TTC549 (cell line): ENCODE data around the gene ATP6V1G3.
"Not testable (repeated sequence)": the region's sequence is repeated elsewhere in the genome, so short reads cannot be mapped to it uniquely, and the experiment has no call there.

Source experiments
- FAIRE-seq: peaks from 2 replicates; lab custom pipeline; 2012; peaks lifted over from hg19 to GRCh38; lab: Jason Lieb, UNC

Gene ATP6V1G3

DNA sequence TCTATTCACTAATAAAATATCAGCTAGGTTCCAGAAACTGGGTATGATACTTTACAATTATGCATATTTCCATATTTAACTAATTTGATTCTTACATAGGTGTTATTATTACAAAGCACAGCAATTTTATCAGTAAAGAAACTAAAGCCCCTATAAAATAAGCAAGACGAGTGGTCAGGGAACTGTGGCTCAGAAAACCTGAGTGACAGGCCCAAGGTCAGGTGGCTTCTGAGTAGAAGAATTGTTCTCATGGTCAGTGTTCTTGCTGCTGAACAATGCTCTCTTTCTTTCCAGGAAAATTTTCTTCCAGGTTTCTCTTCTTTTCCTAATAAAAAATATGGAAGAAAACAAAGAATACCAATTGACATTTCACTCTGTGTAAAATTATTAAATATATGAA, 2.2 kb upstream of the ATP6V1G3 start:
- no peak for FAIRE-seq

DNA sequence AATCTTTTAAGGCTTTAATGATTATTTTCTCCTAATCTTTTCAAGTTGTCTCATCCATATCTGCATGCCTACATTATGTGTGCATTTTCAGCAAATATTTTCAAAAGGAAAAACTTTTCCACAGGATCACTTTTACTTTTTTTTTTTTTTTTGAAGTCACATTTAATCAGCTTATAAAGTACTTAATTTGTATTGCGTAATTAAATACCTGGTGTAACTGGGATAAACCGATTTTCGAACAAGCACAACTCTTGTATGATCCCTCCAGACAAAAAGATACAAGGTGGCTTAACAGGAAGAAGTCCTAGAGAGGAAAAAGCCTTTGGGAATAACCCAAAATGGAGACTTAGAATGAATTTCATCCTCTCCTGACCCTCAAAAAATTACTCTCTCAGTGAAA, 1.3 kb upstream of the ATP6V1G3 start:
- FAIRE-seq = no peak

DNA sequence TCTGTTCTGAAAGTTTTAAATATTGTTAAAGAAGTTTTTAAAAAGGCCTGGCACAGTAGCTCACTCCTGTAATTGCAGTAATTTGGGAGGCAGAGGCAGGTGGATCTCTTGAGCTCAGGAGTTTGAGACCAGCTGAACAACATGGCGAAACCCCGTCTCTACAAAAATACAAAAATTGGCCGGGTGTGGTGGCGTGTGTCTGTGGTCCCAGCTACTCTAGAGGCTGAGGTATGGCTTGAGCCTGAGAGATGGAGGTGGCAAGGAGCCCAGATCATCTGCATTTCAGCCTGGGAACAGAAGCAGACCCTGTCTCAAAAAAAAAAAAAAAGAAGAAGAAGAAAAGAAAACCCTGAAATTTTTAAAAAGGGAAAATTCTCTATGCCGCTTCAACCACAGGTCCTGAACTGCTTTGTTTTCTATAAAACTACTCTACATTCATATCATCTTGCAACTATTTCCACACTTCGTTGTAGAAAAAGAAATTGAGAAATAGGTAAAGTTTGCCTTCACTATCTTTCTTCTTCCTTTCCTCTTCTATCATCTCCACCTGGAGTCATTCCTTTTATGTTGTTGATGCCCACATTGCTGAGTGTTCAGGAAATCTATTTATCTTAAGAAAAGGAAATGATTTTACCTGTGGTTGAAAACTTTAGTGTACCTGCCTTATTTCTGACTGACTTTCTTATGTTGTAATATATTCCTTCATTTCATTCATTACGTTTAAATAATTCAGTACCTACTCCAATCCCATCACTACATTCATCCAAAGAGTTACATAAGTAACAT, 1.7 kb downstream of the ATP6V1G3 start:
- FAIRE-seq = no peak

DNA sequence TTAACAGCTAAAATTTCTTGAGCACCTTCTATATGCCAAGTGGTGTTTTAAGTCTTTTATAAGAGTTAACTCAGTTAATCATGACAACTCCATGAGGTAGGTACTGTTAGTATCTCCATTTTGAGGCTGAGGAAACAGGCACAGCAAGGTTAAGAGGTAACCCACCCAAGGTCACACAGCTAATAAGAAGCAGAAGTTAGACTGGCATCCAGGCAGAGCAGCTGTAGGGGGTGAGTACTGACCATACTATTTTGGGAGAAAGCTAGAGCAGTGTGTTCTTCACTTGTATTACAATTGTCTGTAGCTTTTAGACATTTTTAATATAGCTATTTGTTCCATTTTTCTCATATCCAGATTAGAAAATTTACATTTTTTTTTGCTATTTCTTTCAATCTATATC, 4.8 kb downstream of the ATP6V1G3 start:
- FAIRE-seq = no peak

DNA sequence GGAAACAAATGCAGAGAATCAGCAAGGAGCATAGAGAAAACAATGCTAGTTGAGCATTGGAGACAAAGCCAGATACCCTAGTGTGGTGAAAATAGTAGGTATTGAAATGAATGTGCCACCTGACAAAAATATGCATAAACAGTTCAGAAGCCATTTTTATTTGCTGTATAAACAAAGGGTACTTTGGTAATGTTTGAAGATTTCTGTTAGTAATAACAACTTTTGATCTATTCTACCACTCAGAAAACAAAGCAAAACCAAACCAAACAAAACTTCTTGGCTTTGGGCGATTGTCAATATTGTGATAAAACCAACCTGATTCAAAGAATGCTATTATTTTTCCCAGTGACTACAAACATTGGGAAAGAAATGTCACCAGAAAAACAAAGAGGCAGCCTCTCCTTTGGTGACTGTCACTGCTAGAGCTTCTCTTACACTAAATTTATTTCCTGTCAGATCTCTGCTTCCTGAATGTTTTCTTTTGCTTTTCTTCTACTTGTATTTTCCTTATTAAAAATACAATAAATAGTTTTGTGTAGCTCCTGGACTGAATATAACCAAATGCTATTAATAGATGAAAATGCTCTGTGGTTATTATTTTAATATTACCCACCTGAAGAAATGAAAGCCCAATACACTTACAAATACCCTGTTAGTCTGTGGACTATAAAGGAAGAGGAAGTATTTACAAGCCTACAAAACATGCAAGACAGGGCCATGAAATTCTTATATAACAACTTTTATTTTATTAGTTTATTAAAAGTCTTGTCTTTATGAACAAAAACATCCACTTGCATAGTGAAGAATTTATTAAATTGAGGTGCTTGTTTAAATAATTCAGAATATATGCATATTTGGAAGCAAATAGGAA, 5.7 kb downstream of the ATP6V1G3 start:
- no peak for FAIRE-seq

DNA sequence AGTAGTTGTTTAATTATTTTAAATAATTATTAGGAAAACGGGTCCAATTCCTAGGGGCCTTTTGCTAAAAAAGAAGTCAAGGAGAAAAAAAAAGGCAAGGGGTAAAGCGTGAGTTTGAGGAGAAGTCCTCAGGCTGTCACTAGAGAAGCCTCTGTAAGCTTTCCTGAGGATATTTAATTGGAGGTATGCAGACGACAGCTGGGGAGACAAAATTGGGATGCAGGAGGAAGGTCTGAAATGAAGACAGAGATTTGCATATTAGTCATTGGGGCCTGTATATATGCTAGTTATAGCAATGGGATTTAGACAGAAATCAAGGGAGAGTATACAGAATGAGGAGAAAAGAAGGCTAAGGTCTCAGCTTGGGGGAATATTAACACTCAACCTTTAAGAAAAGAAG, 8.6 kb downstream of the ATP6V1G3 start:
- no peak for FAIRE-seq

DNA sequence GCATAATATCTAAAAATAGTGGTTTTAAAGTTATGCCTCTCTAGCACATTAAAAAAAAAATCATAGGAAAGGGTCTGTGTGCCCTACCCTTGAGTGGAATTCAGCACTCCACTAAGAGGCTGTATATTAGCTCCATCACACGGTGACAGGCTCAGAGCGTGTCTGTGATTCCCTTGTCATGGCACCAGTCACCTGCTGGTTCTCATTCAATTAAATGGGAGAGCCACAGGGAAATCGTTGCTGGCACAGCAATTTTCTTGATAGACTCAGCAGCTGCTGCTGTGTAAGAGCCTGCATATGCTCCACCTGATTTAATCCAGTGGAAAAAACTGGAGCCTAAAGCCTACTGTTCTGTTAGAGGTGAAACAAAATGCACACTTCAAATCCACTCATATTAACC, 9.5 kb downstream of the ATP6V1G3 start:
- no peak for FAIRE-seq

DNA sequence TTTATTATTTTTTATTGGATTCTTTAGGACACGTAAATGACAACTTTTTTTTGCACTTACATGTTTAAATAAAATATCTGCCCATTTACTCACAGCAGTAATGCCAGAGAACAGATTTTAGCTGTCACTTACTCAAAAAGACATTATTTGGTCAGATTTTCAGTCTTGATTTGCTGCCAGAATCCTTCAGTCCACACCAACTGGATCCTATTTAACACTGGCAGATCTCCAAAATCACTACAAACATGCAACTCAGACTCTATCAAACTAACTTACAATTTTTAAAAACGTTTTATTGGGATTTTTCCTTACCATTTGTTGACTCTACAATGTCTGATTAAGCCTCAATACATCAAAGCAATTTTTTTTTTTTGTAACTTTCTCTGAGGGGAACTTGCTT, 11.1 kb downstream of the ATP6V1G3 start:
- FAIRE-seq = no peak

DNA sequence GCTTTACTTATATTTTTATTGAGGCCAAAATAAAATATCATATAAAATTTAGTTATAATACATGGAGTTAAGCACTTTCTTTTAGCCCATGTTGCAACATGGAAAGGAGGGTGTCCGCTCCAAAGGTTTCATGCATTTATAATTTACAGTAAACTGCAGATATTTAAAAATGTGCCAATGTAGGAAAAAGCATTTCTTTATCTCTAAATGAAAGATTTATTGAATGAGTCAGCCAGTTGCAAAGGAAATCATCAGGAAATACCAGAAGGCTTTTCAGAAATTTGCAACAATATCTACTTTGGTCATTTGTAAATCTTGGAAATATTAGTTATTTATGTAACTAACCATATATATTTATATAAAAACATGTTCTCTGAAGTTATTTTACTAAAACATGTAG, 12.1 kb downstream of the ATP6V1G3 start:
- FAIRE-seq = no peak

DNA sequence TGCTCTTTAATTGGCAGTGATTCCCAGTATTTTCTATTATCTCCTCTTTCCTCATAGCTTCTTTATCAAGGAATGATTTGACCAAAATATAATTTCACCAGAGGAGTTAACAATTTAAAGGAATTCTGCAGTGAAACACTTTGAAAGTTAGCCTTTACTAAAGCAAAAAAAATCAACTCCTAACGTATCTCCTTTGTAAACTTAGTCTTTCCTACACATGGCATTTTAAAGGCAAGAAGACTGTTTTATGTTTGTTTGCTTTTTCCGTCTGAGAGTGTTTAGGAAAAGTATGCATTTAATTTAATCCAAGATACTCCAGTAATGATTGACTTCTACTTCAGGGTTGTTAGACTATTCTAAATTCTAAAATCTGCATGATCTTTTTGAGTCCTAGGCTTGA, 15.9 kb downstream of the ATP6V1G3 start:
- FAIRE-seq = no peak

DNA sequence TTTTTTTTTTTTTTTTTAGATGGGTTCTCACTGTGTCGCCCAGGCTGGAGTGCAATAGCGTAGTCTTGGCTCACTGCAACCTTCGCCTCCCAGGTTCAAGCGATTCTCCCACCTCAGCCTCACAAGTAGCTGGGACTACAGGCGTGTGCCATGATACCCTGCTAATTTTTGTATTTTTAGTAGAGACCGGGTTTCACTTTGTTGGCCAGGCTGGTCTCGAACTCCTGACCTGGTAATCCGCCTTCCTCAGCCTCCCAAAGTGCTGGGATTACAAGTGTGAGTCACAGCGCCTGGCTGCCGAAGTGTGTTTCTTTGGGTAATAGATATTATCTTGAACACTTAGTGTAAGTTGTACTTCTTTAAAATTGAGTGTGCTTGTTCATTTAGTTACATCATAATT, 16.4 kb downstream of the ATP6V1G3 start:
- not testable (repeated sequence) for FAIRE-seq

DNA sequence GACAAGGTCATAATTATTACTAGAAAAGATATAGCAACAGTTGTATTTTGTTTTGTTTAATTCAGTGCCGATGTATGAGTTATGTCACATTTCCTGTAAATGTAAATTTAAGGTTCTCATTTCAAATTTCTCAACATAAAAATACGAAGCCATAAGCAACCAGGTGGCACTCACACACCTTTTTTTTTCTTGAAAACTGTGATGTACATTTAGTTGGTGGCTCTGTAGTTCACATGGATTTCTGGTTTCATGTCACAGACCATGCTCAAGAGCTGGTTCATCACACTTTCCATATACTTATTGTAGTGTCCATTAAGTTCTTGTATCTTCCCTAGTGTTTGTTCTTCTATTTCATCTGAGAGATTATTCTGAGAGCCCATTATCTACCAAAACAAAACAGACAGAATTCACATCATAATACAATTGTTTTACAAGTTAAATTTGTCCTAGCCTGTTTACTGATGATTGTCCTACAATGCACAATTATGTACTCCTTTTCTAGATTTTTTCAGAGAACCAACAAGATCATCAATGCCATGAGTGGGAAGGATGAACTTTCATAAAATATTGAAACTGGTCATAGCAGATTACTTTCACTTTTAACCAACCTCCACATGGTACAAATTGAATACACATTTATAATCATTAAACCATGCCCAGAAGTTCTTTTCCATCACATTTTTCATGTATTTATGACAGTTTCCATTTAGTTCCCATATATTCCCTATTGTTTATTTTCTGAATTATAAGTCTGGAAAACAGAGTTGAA, 17.1 kb downstream of the ATP6V1G3 start:
- no peak for FAIRE-seq

DNA sequence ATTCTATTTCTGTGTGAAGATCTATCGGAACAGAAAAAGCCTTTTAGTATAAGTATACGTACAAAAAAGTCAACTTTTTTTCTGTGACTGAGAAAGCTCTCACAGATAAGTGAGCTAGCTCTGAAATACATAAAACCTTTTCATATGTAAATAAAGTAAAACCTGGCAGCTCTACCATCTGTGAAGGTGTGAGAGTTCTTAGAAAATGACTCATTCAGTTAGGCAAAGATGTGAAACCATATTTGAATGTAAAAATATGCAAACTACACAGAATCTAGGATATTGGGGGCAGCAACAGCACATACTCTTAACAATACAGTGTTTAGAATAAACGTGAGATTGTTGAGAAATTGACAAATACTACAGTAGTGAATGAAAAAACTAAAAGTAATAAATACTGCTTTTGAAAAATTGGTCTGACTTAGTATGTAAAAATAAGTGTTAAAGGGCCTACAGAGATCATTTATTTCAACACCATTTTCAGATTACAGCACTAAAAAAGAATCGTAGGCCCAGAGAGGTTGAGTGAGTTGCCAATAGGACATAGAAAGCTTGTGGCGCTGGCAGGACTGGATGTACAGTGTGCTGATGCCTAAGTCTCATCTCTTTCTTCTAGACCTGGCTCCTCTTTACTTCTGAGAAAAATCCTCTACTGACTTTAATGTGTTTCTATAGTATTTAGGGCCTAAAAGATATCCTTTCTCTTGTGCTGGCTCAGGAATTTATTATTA, 19.8 kb downstream of the ATP6V1G3 start:
- no peak for FAIRE-seq

DNA sequence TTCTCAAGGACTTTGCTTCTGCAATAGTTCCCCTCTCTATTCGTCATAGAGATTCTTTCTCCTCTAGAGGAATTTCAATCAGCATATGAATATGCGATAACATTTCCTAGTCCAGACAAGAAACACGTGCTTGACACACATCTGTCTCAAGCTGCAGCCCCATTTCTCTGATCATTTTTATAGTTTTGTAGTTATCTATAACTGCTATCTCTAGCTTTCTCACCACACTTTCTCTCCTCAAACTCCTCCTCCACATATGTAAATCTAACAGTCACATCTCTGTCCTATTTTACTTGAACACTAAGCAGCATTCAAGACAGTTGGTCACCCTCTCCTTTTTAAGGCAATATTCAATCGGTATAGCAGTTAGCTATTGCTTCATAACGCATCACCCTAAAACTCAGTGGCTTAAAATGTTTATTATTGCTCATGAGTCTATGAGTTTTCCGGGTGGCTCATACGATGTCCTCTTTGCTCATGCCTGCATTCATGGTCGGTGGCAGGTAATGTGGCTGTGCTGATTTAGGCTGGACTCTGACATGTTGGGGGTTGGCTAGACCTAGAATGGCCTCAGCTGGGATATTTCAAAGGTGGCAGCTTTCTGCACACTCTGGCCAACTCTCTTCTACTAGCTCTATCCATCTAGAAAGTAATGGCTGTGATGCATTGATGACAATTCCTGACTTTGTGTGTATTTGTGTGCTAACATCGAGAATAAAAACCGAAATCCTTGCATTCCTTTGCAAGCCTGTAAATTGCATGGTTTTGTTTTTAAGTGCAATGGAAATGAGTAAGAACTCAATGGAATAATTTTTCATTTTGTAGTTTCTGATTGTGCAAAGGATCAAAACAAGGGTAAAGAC, 20.6 kb downstream of the ATP6V1G3 start:
- no peak for FAIRE-seq

DNA sequence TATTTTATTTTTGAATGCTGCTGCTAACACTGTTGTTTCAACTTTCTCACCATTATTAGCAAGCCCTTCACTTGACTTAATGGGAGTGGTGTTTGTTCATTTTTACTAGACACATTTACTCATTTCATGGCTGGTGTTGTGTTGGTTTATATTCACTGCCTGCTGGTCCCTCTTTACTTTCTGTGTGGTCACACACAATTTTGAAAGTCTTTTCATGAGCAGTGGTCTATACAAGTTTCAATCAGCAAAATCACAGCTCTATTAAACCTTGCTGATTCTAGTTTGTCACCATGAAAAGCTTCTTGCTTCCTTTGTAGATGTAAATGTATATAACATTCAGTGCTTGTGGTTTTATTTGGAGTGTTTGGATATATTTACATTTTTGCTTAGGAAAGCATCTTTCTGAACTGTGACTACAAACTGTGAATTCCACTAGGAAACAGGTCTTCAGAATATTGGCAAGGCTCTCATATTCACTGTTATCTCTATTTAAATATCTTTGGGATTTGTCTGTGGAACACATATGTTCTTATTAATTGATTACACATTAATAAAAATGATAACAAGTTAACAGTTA, 22.8 kb downstream of the ATP6V1G3 start:
- FAIRE-seq = no peak

DNA sequence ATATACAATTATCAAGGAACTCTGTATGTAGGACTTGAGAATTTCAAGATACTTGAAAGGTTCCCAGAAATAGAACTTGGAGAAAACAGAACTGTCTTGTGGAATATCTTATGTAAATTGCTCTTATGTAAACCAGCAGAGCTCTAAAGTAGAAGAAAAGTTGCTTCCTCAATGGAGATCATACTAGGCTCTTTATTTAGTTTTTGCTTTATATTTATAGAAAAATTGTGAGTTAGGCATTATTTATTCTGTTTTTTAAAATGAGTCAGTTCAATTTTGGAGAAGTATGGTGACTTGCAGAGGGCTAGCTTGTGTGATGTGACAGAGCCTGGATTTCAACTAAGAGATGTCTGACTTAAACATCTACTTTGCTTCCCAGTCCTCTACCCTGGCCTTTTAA, 40.4 kb downstream of the ATP6V1G3 start:
- no peak for FAIRE-seq

DNA sequence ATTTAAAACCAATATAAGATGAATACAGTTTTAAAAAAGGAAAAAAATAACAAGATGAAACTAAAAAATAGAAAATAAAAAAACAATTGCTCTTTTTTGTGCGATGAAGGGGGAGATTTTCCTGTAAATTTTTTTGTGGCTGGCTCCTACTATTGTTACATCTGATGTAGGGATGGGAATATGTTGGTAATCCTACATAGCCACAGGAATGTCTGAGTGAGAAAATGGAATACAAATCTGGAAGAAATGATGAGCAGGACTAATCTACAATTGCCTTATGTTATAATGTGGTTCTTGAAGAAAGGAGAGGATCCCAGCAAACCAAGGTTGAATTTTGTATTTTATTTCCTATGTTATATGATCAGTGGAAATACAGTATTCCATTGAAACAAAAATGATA, 40.9 kb downstream of the ATP6V1G3 start:
- FAIRE-seq = no peak

DNA sequence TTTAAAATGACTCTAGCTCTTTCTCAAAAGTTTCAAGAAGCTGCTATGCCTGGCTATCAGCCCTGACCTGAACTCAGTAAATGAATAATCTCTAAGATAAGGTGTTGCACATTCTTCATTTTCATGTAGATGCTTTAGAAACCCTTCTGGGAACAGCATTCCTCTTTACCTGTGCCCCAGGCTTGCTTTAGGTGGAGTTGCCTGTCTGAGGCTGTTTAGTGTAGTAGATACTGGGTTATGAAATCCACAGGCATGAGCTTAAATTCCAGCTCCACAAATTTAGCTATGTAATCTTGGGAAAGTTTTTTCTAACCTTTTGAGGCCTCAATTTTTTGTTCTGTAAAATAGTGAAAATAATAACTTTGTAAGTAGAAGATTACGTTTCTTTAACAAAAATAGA, 41.6 kb downstream of the ATP6V1G3 start:
- no peak for FAIRE-seq

DNA sequence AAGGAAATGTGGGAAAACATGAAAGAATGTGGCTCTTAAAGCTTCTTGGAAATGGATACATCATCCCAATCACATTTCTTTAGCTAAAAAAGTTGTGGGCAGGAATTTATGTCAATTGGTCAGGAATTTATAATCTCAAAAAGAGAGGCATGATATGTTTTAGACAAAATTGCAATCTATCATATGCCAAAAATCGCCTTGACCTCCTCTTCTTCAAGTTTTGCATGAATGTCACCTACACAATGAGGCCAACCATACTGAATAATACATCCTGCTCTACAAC, 42.4 kb downstream of the ATP6V1G3 start:
- FAIRE-seq = no peak

DNA sequence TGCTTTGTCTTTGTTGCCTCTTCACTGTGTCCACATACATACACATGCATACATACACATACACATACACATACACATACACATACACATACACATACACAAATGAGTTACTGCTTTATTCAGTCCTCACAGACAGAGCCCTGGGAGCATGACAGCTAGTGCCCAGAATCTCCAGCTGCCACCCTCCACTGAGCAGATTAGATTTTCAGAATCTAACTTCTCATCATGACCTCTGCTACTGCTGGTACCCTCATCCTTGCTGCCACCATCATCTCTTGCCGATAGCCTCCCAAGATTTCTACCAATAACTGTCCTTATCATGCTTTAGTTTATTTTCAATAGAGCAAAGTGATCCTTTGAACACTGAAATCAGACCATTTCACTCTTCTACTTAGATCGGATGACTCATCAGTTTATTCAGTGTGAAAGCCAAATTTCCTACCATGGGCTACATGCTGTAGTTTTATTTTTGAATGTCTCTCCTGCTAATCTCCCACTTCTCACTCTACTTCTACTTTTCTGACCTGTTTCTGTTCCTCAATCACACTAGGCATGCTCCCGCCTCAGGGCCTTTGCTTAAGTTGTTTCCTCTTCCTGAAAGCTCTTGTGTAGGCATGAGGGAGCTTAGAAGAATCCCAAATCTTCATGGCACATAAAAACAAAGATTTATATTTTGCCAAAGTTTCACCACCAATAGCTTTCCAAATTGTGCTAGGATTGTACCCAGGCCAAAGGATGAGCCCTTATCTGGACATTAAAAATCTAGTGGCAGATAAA, 43.0 kb downstream of the ATP6V1G3 start:
- FAIRE-seq = no peak
